ENCODE results near the gene TBCE. TPM values are rescaled to one million over a fixed set of nuclear protein-coding genes. Genes with fewer than 3 reads are reported as not detected.

Gene TBCE
- total RNA-seq, 1 experiment from 2014 or later, result 41.6 TPM

GRCh38 chr1:235351898-235352297 lies 15.3 kb upstream of the TBCE start:
- Mint-ChIP-seq H3K27ac (peak overlapping the region in 1 of 3 experiments; percentile 17; a peak in 1 of 7 replicates), H3K36me3 (ENCODE audit: insufficient read depth in 1 of 3, low read depth in 3 of 3) (peaks cover 0 to under 1% (median 0%) of the 10 kb centered on the region in 3 experiments; a peak in 1 of 7 replicates), H3K4me1 (peaks cover 0 to 2% of the 10 kb centered on the region in 2 experiments; a peak in 2 of 4 replicates), H3K9me3 (no peaks in the 10 kb centered on the region), H3K27me3 (ENCODE audit: low read depth) (no peaks in the 10 kb centered on the region), H3K4me3 (no peak overlapping the region)
- H4K5ac ChIP-seq (ENCODE audit: insufficient read length, low read depth, low read length), result no peak overlapping the region
- no peak overlapping the region for H3K4me2 ChIP-seq (ENCODE audit: insufficient read depth, insufficient read length, low read length)
- no peak overlapping the region for H4K8ac ChIP-seq (replicated peaks; ENCODE audit: insufficient read length, low read depth, low read length)
- H3K4me1 ChIP-seq (ENCODE audit: insufficient read depth, low read length), result no peaks in the 10 kb centered on the region
- H2BK120ac ChIP-seq (ENCODE audit: low read depth, low read length, poor library complexity, severe bottlenecking), result no peak overlapping the region
- no peaks in the 10 kb centered on the region for H3K23me2 ChIP-seq (ENCODE audit: insufficient read length, low read depth, low read length, poor library complexity, severe bottlenecking)
- no peak overlapping the region for H3K18ac ChIP-seq (ENCODE audit: insufficient read length, low read depth, low read length)
- H2BK15ac ChIP-seq (ENCODE audit: low read depth, low read length), result no peak overlapping the region
- H2AFZ ChIP-seq (ENCODE audit: low read length), result no peak overlapping the region
- no peak overlapping the region for H2AK5ac ChIP-seq (ENCODE audit: insufficient read length, low read length)
- no peak overlapping the region for H3K14ac ChIP-seq (ENCODE audit: insufficient read depth, low read length)
- H3K79me2 ChIP-seq (ENCODE audit: insufficient read depth, low read length), result no peaks in the 10 kb centered on the region
- H4K91ac ChIP-seq (ENCODE audit: insufficient read length, low read depth, low read length), result no peak overlapping the region
- no peaks in the 10 kb centered on the region for H3K79me1 ChIP-seq (ENCODE audit: insufficient read depth, low read depth, low read length, poor library complexity, severe bottlenecking)
- no peak overlapping the region for H3K27ac ChIP-seq (ENCODE audit: insufficient read length, low read depth, low read length)
- TF ChIP-seq CTCF (conservative IDR thresholded peaks at IDR 0.05), result no peak
- H3K27me3 ChIP-seq (ENCODE audit: insufficient read depth, low read length), result no peaks in the 10 kb centered on the region
- H3K9me3 ChIP-seq (ENCODE audit: control insufficient read depth, low read depth, low read length), result no peaks in the 10 kb centered on the region
- H3K9ac ChIP-seq (ENCODE audit: extremely low read depth, insufficient read length, low read length), result no peak overlapping the region
- no peak overlapping the region for H3T11ph ChIP-seq (ENCODE audit: low read length)
- no peak overlapping the region for H2BK5ac ChIP-seq (ENCODE audit: insufficient read length, low read length)
- H2BK12ac ChIP-seq (ENCODE audit: insufficient read length, low read depth, low read length), result no peak overlapping the region
- no peaks in the 10 kb centered on the region for H4K20me1 ChIP-seq (ENCODE audit: control insufficient read depth, insufficient read depth, insufficient read length)
- no peak overlapping the region for H3K56ac ChIP-seq (ENCODE audit: insufficient read length, low read depth, low read length)
- no peak overlapping the region for H3K4ac ChIP-seq (ENCODE audit: low read depth, low read length)
- DNase-seq, result no peak
- H2BK20ac ChIP-seq (ENCODE audit: low read depth, low read length, poor library complexity, severe bottlenecking), result no peak overlapping the region
- no CpG with 5 or more reads among the region's 3 CpGs for WGBS (ENCODE audit: extremely low coverage, insufficient read length, low lambda C conversion rate)
- H3K23ac ChIP-seq (ENCODE audit: insufficient read length, low read depth, low read length), result no peak overlapping the region
